ENCODE measurements around the gene PNPLA3. TPM values are rescaled to one million over a fixed set of nuclear protein-coding genes. Genes with fewer than 3 reads are reported as not detected.

PNPLA3 gene
- total and polyA plus RNA-seq, 2 of the 4 experiments (the other 2 are of a cell fraction): 3.6 to 7.5 TPM

DNA sequence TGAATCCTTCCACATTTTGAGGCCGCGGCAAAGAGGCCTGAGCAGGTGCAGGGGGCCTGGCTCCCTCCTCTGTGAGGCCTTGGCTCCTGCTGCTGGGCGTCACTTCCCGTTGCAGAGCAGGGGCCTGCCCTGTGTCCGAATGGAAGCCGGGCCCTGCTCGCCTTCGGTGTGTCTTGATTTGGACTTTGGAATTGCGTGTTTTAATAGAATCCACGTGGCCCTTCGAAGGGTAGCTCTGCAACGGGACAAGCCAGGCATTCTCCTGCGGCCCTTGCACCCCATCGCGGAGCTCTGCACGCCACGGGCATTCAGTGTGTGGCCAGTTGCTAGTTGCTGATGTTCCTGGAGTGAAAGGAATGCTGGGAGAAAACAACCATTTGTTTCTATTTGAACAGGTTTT is 57.4 kb downstream of the PNPLA3 start:
- Histone ChIP-seq H3K56ac (ENCODE audit: extremely low read depth, insufficient read depth, low read length) (no peak overlapping the region), H4K8ac (ENCODE audit: low read depth in 2 of 2, low read length in 2 of 2) (no peak overlapping the region), H2AK5ac (ENCODE audit: low read depth, low read length) (no peak overlapping the region), H3K4me2 (ENCODE audit: low read depth, low read length) (no peak overlapping the region), H2BK15ac (ENCODE audit: low read depth, low read length) (no peak overlapping the region), H3K9me1 (ENCODE audit: insufficient read depth, low read length) (no peaks in the 10 kb centered on the region), H3K4ac (ENCODE audit: low read depth, low read length) (no peak overlapping the region), H3K4me3 (ENCODE audit: insufficient read depth, low read depth, low read length) (no peak overlapping the region), H2AK9ac (replicated peaks; ENCODE audit: low read depth, low read length, poor library complexity) (no peak overlapping the region), H2BK5ac (ENCODE audit: low read depth, low read length, poor library complexity, severe bottlenecking) (no peak overlapping the region), H3K27me3 (ENCODE audit: control insufficient read depth, insufficient read depth, low read length) (no peaks in the 10 kb centered on the region), H3K14ac (replicated peaks; ENCODE audit: low read depth, low read length) (no peak overlapping the region), H2BK120ac (ENCODE audit: low read depth, low read length) (no peak overlapping the region), H2AFZ (replicated peaks; ENCODE audit: low read length, poor library complexity) (no peak overlapping the region), H3K36me3 (ENCODE audit: control insufficient read depth, insufficient read depth, low read length) (peaks cover 56% of the 10 kb centered on the region), H4K91ac (ENCODE audit: insufficient read depth, low read depth, low read length) (no peak overlapping the region), H3K23ac (ENCODE audit: low read depth, low read length) (no peak overlapping the region), H3K9me3 (ENCODE audit: control insufficient read depth, insufficient read depth, low read length) (no peaks in the 10 kb centered on the region), H3K27ac (ENCODE audit: insufficient read depth, low read length) (no peak overlapping the region), H4K5ac (ENCODE audit: low read depth, low read length) (no peak overlapping the region), H3K18ac (ENCODE audit: low read depth, low read length) (no peak overlapping the region), H3K9ac (ENCODE audit: low read depth, low read length) (no peak overlapping the region), H4K20me1 (ENCODE audit: insufficient read depth, low read length) (no peaks in the 10 kb centered on the region; the same call in 1 of the 2 replicates), H3K4me1 (ENCODE audit: control insufficient read depth, insufficient read depth, low read length) (no peaks in the 10 kb centered on the region), H3K79me1 (ENCODE audit: low read depth in 1 of 2, low read length in 2 of 2) (no peaks in the 10 kb centered on the region), H2BK20ac (ENCODE audit: low read depth, low read length) (no peak overlapping the region)
- ChIA-PET POLR2A (ENCODE audit: unreplicated experiment) (no interaction called here), CTCF (interaction anchor here (1.9 kb wide), 1 partner anchor 12 kb away, joined by 6 read pairs; no protein-coding TSS in a partner anchor)
- DNase-seq (no peak), ATAC-seq (ENCODE audit: low read depth) (no peak)
- no TSS peak for BruUV-seq (replicated peaks)
- intact Hi-C loops (cut with micrococcal nuclease) (no loop called here), in situ Hi-C loops (cut with MboI; ENCODE audit: low sequenced_read_pairs) (no loop called here), dilution Hi-C loops (cut with HindIII; ENCODE audit: low sequenced_read_pairs, unreplicated experiment) (no loop called here)
- 98% methylated on average over 12 of the region's 17 CpGs; no CpG with 5 or more reads in 1 of the 2 experiments for WGBS, 2 experiments (ENCODE audit: extremely low coverage in 2 of 2, insufficient read length in 1 of 2)
- TF ChIP-seq RFX5 (IDR thresholded peaks at IDR 0.05; ENCODE audit: low read depth, low read length) (no peak), RAD21 (IDR thresholded peaks at IDR 0.05; ENCODE audit: low read length) (no peak), MAFK (IDR thresholded peaks at IDR 0.05; ENCODE audit: low read depth, low read length) (no peak), BHLHE40 (IDR thresholded peaks at IDR 0.05; ENCODE audit: low read depth, low read length) (no peak), POLR2A (IDR thresholded peaks at IDR 0.05; ENCODE audit: low read depth, low read length) (no peak), SMC3 (IDR thresholded peaks at IDR 0.05; ENCODE audit: low read depth, low read length) (no peak), FOS (IDR thresholded peaks at IDR 0.05; ENCODE audit: low read depth, low read length) (no peak), MXI1 (IDR thresholded peaks at IDR 0.05; ENCODE audit: borderline replicate concordance, low read depth, low read length) (no peak), MAZ (IDR thresholded peaks at IDR 0.05; ENCODE audit: borderline replicate concordance, low read depth, low read length) (no peak), CEBPB (IDR thresholded peaks at IDR 0.05; ENCODE audit: low read depth, low read length) (no peak), CHD1 (IDR thresholded peaks at IDR 0.05; ENCODE audit: low read depth, low read length) (no peak)
- TF ChIP-seq, protein P1, sequence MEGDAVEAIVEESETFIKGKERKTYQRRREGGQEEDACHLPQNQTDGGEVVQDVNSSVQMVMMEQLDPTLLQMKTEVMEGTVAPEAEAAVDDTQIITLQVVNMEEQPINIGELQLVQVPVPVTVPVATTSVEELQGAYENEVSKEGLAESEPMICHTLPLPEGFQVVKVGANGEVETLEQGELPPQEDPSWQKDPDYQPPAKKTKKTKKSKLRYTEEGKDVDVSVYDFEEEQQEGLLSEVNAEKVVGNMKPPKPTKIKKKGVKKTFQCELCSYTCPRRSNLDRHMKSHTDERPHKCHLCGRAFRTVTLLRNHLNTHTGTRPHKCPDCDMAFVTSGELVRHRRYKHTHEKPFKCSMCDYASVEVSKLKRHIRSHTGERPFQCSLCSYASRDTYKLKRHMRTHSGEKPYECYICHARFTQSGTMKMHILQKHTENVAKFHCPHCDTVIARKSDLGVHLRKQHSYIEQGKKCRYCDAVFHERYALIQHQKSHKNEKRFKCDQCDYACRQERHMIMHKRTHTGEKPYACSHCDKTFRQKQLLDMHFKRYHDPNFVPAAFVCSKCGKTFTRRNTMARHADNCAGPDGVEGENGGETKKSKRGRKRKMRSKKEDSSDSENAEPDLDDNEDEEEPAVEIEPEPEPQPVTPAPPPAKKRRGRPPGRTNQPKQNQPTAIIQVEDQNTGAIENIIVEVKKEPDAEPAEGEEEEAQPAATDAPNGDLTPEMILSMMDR (conservative IDR thresholded peaks at IDR 0.05; ENCODE audit: low read depth, low read length): no peak
- TF ChIP-seq, protein P2, sequence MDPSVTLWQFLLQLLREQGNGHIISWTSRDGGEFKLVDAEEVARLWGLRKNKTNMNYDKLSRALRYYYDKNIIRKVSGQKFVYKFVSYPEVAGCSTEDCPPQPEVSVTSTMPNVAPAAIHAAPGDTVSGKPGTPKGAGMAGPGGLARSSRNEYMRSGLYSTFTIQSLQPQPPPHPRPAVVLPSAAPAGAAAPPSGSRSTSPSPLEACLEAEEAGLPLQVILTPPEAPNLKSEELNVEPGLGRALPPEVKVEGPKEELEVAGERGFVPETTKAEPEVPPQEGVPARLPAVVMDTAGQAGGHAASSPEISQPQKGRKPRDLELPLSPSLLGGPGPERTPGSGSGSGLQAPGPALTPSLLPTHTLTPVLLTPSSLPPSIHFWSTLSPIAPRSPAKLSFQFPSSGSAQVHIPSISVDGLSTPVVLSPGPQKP (IDR thresholded peaks at IDR 0.05; ENCODE audit: borderline replicate concordance, low read depth, low read length): no peak
